Smooth muscle cell (in vitro differentiated cells): ENCODE data around the gene TLX1. TPM values are rescaled to one million over a fixed set of nuclear protein-coding genes. Genes with fewer than 3 reads are reported as not detected.

Experiments
- DNase-seq: peaks from one replicate; lab custom pipeline; 2025; ENCODE audit not compliant: unreplicated experiment; lab: John Stamatoyannopoulos, UW
- H2AFZ ChIP-seq: fragments of 200-600 bp; sonication (generic); 2 replicates; pipeline ENCODE4 v1.6.0; 2016; ENCODE audit warnings: antibody characterized with exemption, low read depth, mild to moderate bottlenecking
- H3F3A ChIP-seq: fragments of 200-600 bp; sonication (generic); 2 replicates; pipeline ENCODE4 v1.6.0; 2017; ENCODE audit warnings: antibody characterized with exemption, low read depth
- H3K27ac ChIP-seq: fragments of 200-600 bp; sonication (generic); 2 replicates; pipeline ENCODE4 v1.5.1; 2016; ENCODE audit warnings: low read depth, mild to moderate bottlenecking
- H3K27me3 ChIP-seq: fragments of 200-600 bp; sonication (generic); 2 replicates; pipeline ENCODE4 v1.6.1; 2016; ENCODE audit warnings: low read depth, mild to moderate bottlenecking
- H3K36me3 ChIP-seq: fragments of 200-600 bp; sonication (generic); 2 replicates; pipeline ENCODE4 v1.5.1; 2016; ENCODE audit warnings: low read depth
- H3K4me1 ChIP-seq: fragments of 200-600 bp; sonication (generic); 2 replicates; pipeline ENCODE4 v1.5.1; 2016; ENCODE audit warnings: low read depth
- H3K4me2 ChIP-seq: fragments of 200-600 bp; sonication (generic); 2 replicates; pipeline ENCODE4 v1.6.0; 2016; ENCODE audit warnings: mild to moderate bottlenecking
- H3K4me3 ChIP-seq: fragments of 200-600 bp; sonication (generic); 2 replicates; pipeline ENCODE4 v1.5.1; 2016; ENCODE audit warnings: mild to moderate bottlenecking
- H3K79me2 ChIP-seq: fragments of 200-600 bp; sonication (generic); 2 replicates; pipeline ENCODE4 v1.6.0; 2016; ENCODE audit warnings: low read depth, mild to moderate bottlenecking
- H3K9ac ChIP-seq: fragments of 200-600 bp; sonication (generic); 2 replicates; pipeline ENCODE4 v1.6.0; 2016; ENCODE audit warnings: low read depth
- H3K9me3 ChIP-seq: fragments of 200-600 bp; sonication (generic); replicated peaks from 2 replicates; pipeline ENCODE4 v1.5.1; 2016; ENCODE audit warnings: low read depth
- H4K20me1 ChIP-seq: fragments of 200-600 bp; sonication (generic); 2 replicates; pipeline ENCODE4 v1.6.0; 2016; ENCODE audit warnings: low read depth
- WGBS: methylation state at CpG from one replicate; pipeline ENCODE4 v1.1.7; 2016; ENCODE audit warnings: low lambda C conversion rate; 5-methylcytosine and 5-hydroxymethylcytosine counted together
- polyA plus RNA-seq: library from polyadenylated mRNA; unstranded; fragments of >200 nt; fragmentation: Nextera tagmentation; extraction: Ambion mirVana; gene quantifications from 2 replicates; pipeline ENCODE4 v1.2.1, GENCODE V29; 2016
- total RNA-seq: library from RNA; depleted of rRNA; stranded (reverse); fragments of >200 nt; gene quantifications from 2 replicates; pipeline ENCODE4 v1.2.3, GENCODE V29; 2014
- TF ChIP-seq, protein P1 (sequence below): fragments of 200-600 bp; sonication (generic); IDR thresholded peaks from 2 replicates; pipeline ENCODE4 v1.5.1; 2017; ENCODE audit warnings: borderline replicate concordance, mild to moderate bottlenecking, antibody characterized with exemption; ENCODE audit not compliant: insufficient read depth, poor library complexity, severe bottlenecking

The TLX1 gene
- total and polyA plus RNA-seq, 2 experiments from 2014 or later: not detected

DNA sequence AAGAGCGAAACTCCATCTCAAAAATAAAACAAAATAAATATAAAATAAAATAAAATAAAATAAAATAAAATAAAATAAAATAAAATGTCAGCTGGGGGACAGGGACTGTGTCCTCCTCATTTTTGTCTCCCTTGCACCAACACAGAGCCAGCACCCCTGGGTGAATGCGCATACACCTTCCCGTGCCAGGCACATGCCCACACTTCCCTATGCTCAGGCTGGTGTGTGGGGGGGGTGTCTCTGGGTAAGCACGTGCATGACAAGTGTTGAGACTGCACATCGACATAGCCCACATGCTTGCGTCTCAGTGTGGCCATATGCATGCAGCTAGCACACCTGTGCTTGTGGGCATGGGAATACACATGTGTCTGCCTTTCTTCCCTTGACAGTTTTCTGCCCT, 24.7 kb upstream of the TLX1 start:
- TF ChIP-seq, protein P1, sequence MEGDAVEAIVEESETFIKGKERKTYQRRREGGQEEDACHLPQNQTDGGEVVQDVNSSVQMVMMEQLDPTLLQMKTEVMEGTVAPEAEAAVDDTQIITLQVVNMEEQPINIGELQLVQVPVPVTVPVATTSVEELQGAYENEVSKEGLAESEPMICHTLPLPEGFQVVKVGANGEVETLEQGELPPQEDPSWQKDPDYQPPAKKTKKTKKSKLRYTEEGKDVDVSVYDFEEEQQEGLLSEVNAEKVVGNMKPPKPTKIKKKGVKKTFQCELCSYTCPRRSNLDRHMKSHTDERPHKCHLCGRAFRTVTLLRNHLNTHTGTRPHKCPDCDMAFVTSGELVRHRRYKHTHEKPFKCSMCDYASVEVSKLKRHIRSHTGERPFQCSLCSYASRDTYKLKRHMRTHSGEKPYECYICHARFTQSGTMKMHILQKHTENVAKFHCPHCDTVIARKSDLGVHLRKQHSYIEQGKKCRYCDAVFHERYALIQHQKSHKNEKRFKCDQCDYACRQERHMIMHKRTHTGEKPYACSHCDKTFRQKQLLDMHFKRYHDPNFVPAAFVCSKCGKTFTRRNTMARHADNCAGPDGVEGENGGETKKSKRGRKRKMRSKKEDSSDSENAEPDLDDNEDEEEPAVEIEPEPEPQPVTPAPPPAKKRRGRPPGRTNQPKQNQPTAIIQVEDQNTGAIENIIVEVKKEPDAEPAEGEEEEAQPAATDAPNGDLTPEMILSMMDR: no peak
- Histone ChIP-seq H3K9ac (no peak overlapping the region), H3F3A (no peaks in the 10 kb centered on the region), H3K79me2 (no peaks in the 10 kb centered on the region), H3K27ac (no peak overlapping the region), H3K27me3 (peaks cover 44% of the 10 kb centered on the region), H3K9me3 (no peaks in the 10 kb centered on the region), H4K20me1 (no peaks in the 10 kb centered on the region), H3K4me3 (no peak overlapping the region), H3K4me1 (no peaks in the 10 kb centered on the region), H3K4me2 (no peak overlapping the region), H3K36me3 (no peaks in the 10 kb centered on the region), H2AFZ (no peak overlapping the region)
- DNase-seq: no peak
- 83% methylated on average over 6 of the region's 6 CpGs for WGBS

DNA sequence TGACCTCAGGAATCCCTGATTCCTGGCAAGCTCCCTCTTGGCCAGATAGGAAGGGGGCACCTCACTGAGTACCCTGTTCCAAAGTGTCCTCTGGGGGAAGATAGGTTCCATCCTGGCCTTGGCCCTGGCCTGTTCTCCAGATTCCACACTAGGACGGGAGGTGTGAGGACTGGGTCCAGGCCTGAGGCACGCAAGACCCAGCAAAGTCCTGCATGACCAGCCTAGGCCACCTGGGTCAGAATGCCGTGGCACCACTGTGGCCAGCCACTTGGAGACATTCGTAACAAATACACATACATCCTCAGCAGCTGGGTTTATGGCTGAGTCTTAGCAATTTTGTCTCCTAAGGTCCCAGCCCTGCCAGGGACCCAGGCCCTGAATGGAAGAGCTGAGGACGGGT, 23.3 kb upstream of the TLX1 start:
- Histone ChIP-seq H4K20me1 (no peaks in the 10 kb centered on the region), H3K9me3 (no peaks in the 10 kb centered on the region), H3K79me2 (no peaks in the 10 kb centered on the region), H3K4me1 (no peaks in the 10 kb centered on the region), H3K27me3 (peaks cover 40% of the 10 kb centered on the region), H3K4me2 (no peak overlapping the region), H3K27ac (no peak overlapping the region), H3F3A (no peaks in the 10 kb centered on the region), H2AFZ (no peak overlapping the region), H3K4me3 (no peak overlapping the region), H3K9ac (no peak overlapping the region), H3K36me3 (no peaks in the 10 kb centered on the region)
- DNase-seq: no peak
- TF ChIP-seq, protein P1: no peak
- 96% methylated on average over 5 of the region's 5 CpGs for WGBS

DNA sequence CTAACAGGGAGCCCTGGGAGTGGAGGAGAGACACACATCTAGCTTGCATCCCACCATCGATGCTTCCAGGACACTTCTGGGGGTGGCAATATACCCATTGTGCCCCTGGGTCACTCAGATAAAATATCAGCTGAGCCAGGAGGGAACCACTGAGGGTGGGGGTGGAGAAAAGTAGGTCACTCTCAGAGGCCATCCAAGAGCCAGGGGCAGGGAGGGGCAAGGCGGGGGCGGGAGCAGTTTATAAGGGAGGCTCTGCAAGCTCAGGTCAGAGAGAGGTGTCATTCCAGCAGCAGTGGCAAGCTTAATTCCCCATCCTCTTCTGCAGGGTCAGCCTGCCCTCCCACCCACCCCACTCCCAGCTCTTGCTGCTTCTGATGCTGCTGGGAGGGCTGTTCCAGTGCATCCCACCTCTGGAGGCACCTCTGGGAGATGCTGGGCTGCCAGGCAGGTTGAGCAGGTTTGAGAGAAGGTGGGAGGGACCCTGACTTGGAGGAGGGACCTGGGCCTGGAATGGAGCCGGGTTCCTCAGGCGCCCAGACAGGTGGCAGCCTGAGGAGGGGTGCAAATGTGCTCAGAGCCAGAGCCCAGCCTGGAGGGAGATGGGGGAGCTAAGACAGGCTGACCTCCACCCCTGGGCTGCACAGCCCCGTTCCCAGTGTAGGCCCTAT, 20.1 kb upstream of the TLX1 start:
- TF ChIP-seq, protein P1: no peak
- no peak for DNase-seq
- H3K27me3 ChIP-seq: peaks cover 42% of the 10 kb centered on the region

GRCh38 chr10:101111547-101111946, 19.6 kb upstream of the TLX1 start:
- Histone ChIP-seq H2AFZ (no peak overlapping the region), H3K27me3 (peaks cover 47% of the 10 kb centered on the region), H3K9me3 (no peaks in the 10 kb centered on the region), H3K4me1 (no peaks in the 10 kb centered on the region), H3K4me3 (no peak overlapping the region), H3K79me2 (no peaks in the 10 kb centered on the region), H3K27ac (no peak overlapping the region), H3K4me2 (no peak overlapping the region), H4K20me1 (no peaks in the 10 kb centered on the region), H3K36me3 (no peaks in the 10 kb centered on the region), H3K9ac (no peak overlapping the region), H3F3A (no peaks in the 10 kb centered on the region)
- 89% methylated on average over 8 of the region's 8 CpGs for WGBS
- TF ChIP-seq, protein P1: no peak
- no peak for DNase-seq

More for the DNA sequence above, 20.1 kb upstream of the TLX1 start:
- Histone ChIP-seq H3F3A (no peaks in the 10 kb centered on the region), H3K27ac (no peak overlapping the region), H3K9me3 (no peaks in the 10 kb centered on the region), H3K4me1 (no peaks in the 10 kb centered on the region), H2AFZ (no peak overlapping the region), H3K9ac (no peak overlapping the region), H3K79me2 (no peaks in the 10 kb centered on the region), H4K20me1 (no peaks in the 10 kb centered on the region), H3K4me2 (no peak overlapping the region), H3K36me3 (no peaks in the 10 kb centered on the region), H3K4me3 (no peak overlapping the region)
- WGBS: 67% methylated on average over 6 of the region's 6 CpGs
